Astrocyte (in vitro differentiated cells and primary cell): Measurements from ENCODE around the gene DISC1.

Experiments
- CTCF ChIP-seq: IDR thresholded peaks from 2 replicates; pipeline ENCODE4 v1.5.1; 2011; ENCODE audit warnings: low read depth, mild to moderate bottlenecking, inconsistent platforms, low read length, moderate library complexity; ENCODE audit not compliant: insufficient read depth
- EZH2 ChIP-seq: IDR thresholded peaks from 2 replicates; pipeline ENCODE4 v1.6.1; 2012; ENCODE audit warnings: mild to moderate bottlenecking, low read length, inconsistent platforms; ENCODE audit not compliant: insufficient read depth

- TF ChIP-seq CTCF = no peak
- TF ChIP-seq EZH2 = no peak
Measured at GRCh38 chr1:231716879-231717278, 90.3 kb downstream of the DISC1 start.
